ENCODE measurements around the gene ILF2.

Gene ILF2

DNA sequence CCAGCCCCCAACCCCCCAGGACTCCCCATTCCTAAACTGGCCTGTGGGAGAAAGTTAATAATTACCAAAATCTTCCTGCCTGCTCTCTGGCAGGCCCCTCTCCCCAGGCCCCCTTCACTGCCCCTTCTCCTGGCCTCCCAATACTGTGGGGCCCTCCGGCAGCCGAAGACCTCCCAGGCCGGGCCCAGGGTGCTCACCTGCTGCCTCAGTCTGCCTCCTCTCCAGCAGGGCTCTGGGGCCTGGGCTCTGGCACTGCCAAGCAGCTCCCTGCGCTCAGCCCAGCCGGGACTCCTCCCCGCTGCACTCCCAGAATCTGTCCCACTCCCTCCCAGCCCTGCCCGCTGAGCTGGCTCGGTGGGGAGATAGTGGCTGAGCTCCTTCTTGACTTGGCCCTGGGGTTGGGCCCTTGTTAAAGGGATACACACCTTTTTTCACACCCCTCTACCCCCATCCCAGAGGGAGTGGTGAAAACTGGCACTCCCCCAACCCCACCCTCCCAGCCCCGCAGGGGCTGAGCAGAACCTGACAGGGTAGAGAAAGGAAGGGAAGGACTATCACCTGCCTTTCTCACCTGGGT lies 58.0 kb downstream of the ILF2 start, which contains the start of gene S100A16:
Gene S100A16, minus strand, starts transcription at position 383 of the 577 bp plus-strand sequence. CDS start 4,986 bp downstream, outside the sequence.
- Histone ChIP-seq H3K27ac (peak within 1 kb of the TSS; percentile 94 to 97), H3K4me3 (peak within 1 kb of the TSS; percentile 86)
- peak; percentile 93 for DNase-seq (ENCODE audit: low spot score)
- TF ChIP-seq, protein P1, sequence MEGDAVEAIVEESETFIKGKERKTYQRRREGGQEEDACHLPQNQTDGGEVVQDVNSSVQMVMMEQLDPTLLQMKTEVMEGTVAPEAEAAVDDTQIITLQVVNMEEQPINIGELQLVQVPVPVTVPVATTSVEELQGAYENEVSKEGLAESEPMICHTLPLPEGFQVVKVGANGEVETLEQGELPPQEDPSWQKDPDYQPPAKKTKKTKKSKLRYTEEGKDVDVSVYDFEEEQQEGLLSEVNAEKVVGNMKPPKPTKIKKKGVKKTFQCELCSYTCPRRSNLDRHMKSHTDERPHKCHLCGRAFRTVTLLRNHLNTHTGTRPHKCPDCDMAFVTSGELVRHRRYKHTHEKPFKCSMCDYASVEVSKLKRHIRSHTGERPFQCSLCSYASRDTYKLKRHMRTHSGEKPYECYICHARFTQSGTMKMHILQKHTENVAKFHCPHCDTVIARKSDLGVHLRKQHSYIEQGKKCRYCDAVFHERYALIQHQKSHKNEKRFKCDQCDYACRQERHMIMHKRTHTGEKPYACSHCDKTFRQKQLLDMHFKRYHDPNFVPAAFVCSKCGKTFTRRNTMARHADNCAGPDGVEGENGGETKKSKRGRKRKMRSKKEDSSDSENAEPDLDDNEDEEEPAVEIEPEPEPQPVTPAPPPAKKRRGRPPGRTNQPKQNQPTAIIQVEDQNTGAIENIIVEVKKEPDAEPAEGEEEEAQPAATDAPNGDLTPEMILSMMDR (IDR thresholded peaks at IDR 0.05), result no peak

DNA sequence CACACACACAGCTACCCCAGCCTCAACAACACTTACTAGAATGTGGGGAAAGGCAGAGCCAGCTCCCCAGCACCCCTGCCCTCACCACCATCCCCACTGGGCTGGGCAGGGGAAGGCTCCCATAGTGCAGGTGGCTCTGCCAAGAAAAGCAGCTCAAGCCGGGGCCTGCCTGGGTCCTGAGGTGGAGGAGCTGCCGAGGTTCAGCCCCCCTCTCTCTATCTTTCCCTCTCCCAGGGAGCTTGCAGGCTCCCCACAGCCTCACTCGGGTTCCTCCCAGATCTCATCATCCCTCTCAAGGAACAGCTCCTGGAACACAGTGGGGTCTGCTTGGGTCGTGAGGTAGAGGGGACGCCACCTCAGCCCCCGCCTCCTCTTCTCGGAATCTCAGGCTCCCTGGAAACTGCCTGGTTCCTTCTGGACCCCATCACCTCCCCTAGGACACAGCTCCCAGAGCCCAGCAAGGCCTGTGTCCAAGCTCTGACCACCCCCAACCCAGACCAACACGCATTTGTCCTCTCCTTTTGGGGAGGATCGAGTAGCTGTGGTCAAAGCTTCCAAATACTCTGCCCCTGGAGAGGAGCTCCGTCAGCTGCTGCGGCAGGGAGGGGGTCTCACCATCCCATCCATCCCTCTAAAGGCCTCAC lies 58.6 kb downstream of the ILF2 start:
- no peak for DNase-seq (ENCODE audit: low spot score)

More for the DNA sequence above, 58.6 kb downstream of the ILF2 start:
- Histone ChIP-seq H3K4me3 (peak overlapping the region; percentile 86), H3K27ac (peak overlapping the region; percentile 94 to 97)
- TF ChIP-seq, protein P1 (IDR thresholded peaks at IDR 0.05), result no peak
